Measurements from ENCODE around the gene MACROD2.
A peak's percentile ranks its signal among the peaks of the same experiment; 100 is the strongest.

The MACROD2 gene

DNA sequence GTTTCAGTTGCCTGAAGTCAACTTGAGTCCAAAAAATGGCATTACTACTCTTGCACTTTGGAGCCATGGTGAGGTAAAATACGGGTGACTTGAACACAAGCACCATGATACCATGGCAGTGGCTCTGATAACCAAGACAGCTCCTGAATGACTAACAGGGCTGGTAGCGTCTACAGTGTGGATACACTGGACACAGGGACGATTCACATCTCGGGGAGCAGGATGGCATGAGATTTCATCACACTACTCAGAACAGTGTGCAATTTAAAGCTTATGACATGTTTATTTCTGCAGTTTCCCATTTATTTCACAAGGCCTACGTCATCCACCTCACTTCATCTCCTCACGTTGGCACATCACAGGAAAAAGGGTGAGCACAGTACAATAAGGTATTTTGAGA, 1627.1 kb downstream of the MACROD2 start:
- Histone ChIP-seq H3K36me3 (ENCODE audit: control insufficient read depth, insufficient read depth, low read length) (no peaks in the 10 kb centered on the region), H3K4me3 (ENCODE audit: low read depth, low read length) (no peak overlapping the region), H3K4me1 (ENCODE audit: control insufficient read depth, insufficient read depth, low read length) (peaks cover 6% of the 10 kb centered on the region), H3K27me3 (ENCODE audit: control insufficient read depth, insufficient read depth, low read length) (no peaks in the 10 kb centered on the region), H3K9me3 (ENCODE audit: control insufficient read depth, insufficient read depth, low read length) (no peaks in the 10 kb centered on the region), H3K9ac (ENCODE audit: low read depth, low read length) (no peak overlapping the region)

DNA sequence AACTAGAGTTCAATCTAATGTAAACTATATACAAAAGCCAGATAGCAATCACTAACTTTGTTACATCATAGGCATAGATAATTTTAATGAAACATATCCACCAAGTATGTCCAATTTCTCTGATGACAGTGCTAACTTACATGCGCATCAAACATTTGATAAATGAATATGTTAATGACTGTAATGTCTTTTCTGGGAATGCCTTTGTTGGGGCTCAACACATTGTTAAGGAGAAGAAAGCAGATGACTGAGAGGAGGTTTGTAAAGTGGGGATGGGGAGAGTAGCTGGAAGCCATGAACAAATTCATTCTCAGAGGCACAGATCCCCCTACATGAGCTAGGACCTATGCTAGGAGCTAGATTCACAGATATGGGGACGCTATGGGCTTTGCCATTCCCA, 1627.9 kb downstream of the MACROD2 start:
- no peak overlapping the region for H3K9ac ChIP-seq (ENCODE audit: low read depth, low read length)

DNA sequence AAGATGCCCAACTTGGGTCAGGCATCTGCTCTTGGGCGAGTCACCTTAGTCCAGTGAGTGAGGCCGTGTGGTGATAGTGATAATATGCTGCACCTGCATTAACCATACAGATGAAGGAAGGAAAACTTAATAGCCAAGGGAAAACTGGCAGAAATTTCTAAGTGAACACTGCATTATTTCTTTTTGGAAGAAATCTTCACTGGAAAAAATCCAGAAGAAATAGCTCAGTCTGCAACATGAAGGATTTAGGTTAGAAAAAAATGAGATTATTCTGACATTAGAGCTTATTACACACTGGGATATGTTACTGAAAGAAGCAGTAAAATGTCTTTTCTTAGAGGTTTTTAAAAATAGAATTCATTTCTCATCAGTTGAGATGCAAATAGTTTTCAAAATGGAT, 1630.7 kb downstream of the MACROD2 start:
- H3K9ac ChIP-seq (ENCODE audit: low read depth, low read length) = no peak overlapping the region
- H3K27me3 ChIP-seq (ENCODE audit: control insufficient read depth, insufficient read depth, low read length) = no peaks in the 10 kb centered on the region
- no peaks in the 10 kb centered on the region for H3K9me3 ChIP-seq (ENCODE audit: control insufficient read depth, insufficient read depth, low read length)

More for the DNA sequence above, 1627.9 kb downstream of the MACROD2 start:
- H3K4me1 ChIP-seq (ENCODE audit: control insufficient read depth, insufficient read depth, low read length) = peaks cover 6% of the 10 kb centered on the region
- no peaks in the 10 kb centered on the region for H3K36me3 ChIP-seq (ENCODE audit: control insufficient read depth, insufficient read depth, low read length)
- no peaks in the 10 kb centered on the region for H3K27me3 ChIP-seq (ENCODE audit: control insufficient read depth, insufficient read depth, low read length)
- H3K9me3 ChIP-seq (ENCODE audit: control insufficient read depth, insufficient read depth, low read length) = no peaks in the 10 kb centered on the region
- no peak overlapping the region for H3K4me3 ChIP-seq (ENCODE audit: low read depth, low read length)

DNA sequence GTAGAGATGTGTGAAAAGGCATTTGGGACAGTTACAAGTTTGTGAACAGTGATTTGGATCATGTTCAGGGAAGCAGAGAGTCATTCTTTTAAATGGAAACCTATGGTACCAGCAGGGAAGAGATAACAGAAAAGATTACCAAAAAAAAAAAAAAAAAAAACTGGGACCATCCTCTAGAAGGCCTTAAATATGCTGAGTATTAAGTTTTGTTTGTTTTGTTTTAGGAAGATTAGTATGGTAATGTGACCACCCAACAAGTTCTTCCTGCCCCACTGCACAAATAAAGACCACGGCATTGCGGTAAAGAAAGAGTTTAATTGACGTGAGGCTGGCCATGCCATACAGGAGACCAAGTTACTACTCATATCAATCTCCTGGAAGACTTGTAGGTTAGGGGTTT, 1631.8 kb downstream of the MACROD2 start:
- Histone ChIP-seq H3K4me1 (ENCODE audit: control insufficient read depth, insufficient read depth, low read length) (peaks cover 6% of the 10 kb centered on the region), H3K36me3 (ENCODE audit: control insufficient read depth, insufficient read depth, low read length) (no peaks in the 10 kb centered on the region), H3K9me3 (ENCODE audit: control insufficient read depth, insufficient read depth, low read length) (no peaks in the 10 kb centered on the region), H3K27me3 (ENCODE audit: control insufficient read depth, insufficient read depth, low read length) (no peaks in the 10 kb centered on the region), H3K9ac (ENCODE audit: low read depth, low read length) (no peak overlapping the region), H3K4me3 (ENCODE audit: low read depth, low read length) (peak overlapping the region; percentile 4)

More for the DNA sequence above, 1630.7 kb downstream of the MACROD2 start:
- H3K36me3 ChIP-seq (ENCODE audit: control insufficient read depth, insufficient read depth, low read length) = no peaks in the 10 kb centered on the region
- no peak overlapping the region for H3K4me3 ChIP-seq (ENCODE audit: low read depth, low read length)
- H3K4me1 ChIP-seq (ENCODE audit: control insufficient read depth, insufficient read depth, low read length) = peaks cover 6% of the 10 kb centered on the region

DNA sequence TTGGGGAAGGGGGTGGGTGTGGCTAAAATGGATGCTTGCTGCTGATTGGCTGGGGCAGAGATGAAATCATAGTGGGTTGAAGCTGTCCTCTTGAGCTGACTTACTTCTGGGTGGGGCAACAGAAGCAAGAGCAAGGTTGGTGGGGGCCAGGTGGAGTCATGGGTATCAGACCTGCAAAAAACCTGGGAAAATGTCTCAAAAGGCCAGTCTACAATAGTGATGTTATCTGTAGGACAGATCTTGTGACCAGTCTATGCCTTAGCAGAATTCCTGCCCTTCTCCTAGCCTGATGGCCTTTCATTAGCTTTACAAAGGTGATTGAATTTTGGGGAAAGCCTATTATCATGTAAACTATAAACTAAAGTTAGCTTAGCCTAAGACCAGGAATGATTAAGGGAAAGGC, 1632.2 kb downstream of the MACROD2 start:
- no peaks in the 10 kb centered on the region for H3K36me3 ChIP-seq (ENCODE audit: control insufficient read depth, insufficient read depth, low read length)
- no peak overlapping the region for H3K9ac ChIP-seq (ENCODE audit: low read depth, low read length)
- peak overlapping the region; percentile 4 for H3K4me3 ChIP-seq (ENCODE audit: low read depth, low read length)

DNA sequence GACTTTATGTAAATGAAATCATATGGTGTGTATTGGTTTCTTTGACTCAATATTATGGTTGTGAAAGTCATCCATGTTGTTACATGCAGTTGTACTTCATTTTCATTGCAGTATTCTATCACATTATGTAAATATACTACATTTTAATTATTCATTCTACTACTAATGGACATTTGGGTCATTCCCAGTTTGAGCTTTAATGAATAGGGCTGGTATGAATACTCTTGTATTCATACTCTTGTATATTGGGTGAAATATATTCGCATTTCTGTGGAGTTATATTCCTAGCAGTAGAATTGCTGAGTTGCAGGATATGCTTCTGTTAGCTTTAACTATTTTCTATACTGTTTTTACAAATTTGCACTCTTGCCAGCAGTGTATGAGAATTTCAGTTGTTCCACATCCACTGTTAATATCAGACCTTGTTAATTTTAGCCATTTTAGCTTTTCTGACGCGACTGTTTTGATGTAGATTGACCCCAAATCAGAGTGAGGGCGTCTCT, 1633.6 kb downstream of the MACROD2 start:
- no peaks in the 10 kb centered on the region for H3K9me3 ChIP-seq (ENCODE audit: control insufficient read depth, insufficient read depth, low read length)
- H3K9ac ChIP-seq (ENCODE audit: low read depth, low read length) = no peak overlapping the region
- H3K27me3 ChIP-seq (ENCODE audit: control insufficient read depth, insufficient read depth, low read length) = no peaks in the 10 kb centered on the region
- H3K4me1 ChIP-seq (ENCODE audit: control insufficient read depth, insufficient read depth, low read length) = peaks cover 6% of the 10 kb centered on the region
- H3K36me3 ChIP-seq (ENCODE audit: control insufficient read depth, insufficient read depth, low read length) = no peaks in the 10 kb centered on the region
- H3K4me3 ChIP-seq (ENCODE audit: low read depth, low read length) = no peak overlapping the region

More for the DNA sequence above, 1632.2 kb downstream of the MACROD2 start:
- H3K4me1 ChIP-seq (ENCODE audit: control insufficient read depth, insufficient read depth, low read length) = peaks cover 6% of the 10 kb centered on the region
- no peaks in the 10 kb centered on the region for H3K9me3 ChIP-seq (ENCODE audit: control insufficient read depth, insufficient read depth, low read length)
- no peaks in the 10 kb centered on the region for H3K27me3 ChIP-seq (ENCODE audit: control insufficient read depth, insufficient read depth, low read length)

DNA sequence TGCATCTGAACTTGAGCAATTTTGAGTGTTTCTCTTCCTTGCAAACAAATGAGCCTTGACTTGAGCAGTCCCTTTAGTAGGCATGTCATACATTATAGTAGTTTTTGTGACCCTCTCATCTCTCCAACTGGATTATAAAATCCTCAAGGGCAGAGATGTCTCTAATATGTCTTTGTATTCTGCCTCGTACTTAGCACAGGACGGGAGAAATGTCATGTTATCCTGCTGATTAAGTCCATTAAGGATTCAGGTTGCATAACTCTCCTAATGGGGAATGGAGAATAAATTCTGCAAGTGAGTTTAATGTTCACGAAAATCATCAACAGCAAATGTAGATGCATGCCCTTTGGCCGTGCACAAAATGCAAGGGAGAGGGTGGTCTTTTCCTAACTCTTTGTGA, 1635.0 kb downstream of the MACROD2 start:
- H3K27me3 ChIP-seq (ENCODE audit: control insufficient read depth, insufficient read depth, low read length) = no peaks in the 10 kb centered on the region
- no peak overlapping the region for H3K4me3 ChIP-seq (ENCODE audit: low read depth, low read length)
- no peak overlapping the region for H3K9ac ChIP-seq (ENCODE audit: low read depth, low read length)
- H3K9me3 ChIP-seq (ENCODE audit: control insufficient read depth, insufficient read depth, low read length) = no peaks in the 10 kb centered on the region
- H3K4me1 ChIP-seq (ENCODE audit: control insufficient read depth, insufficient read depth, low read length) = peaks cover 6% of the 10 kb centered on the region
- no peaks in the 10 kb centered on the region for H3K36me3 ChIP-seq (ENCODE audit: control insufficient read depth, insufficient read depth, low read length)

DNA sequence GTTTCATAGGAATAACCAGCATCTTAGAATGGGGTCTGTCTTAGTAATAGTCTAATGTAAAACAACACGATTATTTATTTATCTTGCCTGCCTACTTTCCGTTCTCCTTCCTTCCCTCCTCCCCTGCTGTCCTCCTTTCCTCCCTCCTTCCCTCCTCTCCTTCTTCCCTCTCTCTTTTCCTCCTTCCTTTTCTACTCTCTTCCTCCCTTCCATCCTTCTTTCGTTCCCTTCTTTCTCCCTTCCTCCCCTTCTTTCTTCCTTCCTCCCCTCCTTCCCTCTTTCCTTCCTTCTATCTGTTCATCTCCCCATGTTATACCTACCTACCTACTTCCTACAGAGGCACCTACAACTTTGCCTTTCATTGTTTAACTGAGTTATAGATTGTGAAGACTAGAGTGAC, 1637.4 kb downstream of the MACROD2 start:
- Histone ChIP-seq H3K4me3 (ENCODE audit: low read depth, low read length) (no peak overlapping the region), H3K4me1 (ENCODE audit: control insufficient read depth, insufficient read depth, low read length) (peaks cover under 1% of the 10 kb centered on the region), H3K9me3 (ENCODE audit: control insufficient read depth, insufficient read depth, low read length) (no peaks in the 10 kb centered on the region), H3K9ac (ENCODE audit: low read depth, low read length) (no peak overlapping the region), H3K36me3 (ENCODE audit: control insufficient read depth, insufficient read depth, low read length) (no peaks in the 10 kb centered on the region), H3K27me3 (ENCODE audit: control insufficient read depth, insufficient read depth, low read length) (no peaks in the 10 kb centered on the region)

DNA sequence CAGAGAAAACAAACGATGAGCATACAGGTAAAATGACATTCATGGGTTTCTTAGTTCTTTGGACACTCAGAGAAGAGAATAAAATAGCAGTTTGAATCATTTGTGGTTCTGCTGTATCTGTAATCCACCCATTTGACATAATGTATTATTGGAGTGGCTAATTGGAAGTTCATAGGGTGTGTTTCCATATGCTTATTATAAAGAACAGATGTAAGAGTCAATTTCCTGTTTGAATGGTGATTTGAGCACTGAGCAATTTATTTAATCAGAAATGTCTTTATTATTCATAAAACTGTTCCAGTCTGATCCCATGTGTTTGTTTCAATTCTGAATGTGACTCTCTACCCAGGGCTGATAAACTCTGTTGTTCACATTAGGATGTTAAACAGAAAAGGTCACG, 1638.8 kb downstream of the MACROD2 start:
- H3K9ac ChIP-seq (ENCODE audit: low read depth, low read length) = no peak overlapping the region
- H3K36me3 ChIP-seq (ENCODE audit: control insufficient read depth, insufficient read depth, low read length) = no peaks in the 10 kb centered on the region
- H3K27me3 ChIP-seq (ENCODE audit: control insufficient read depth, insufficient read depth, low read length) = no peaks in the 10 kb centered on the region
- H3K4me1 ChIP-seq (ENCODE audit: control insufficient read depth, insufficient read depth, low read length) = peaks cover 14% of the 10 kb centered on the region
- no peak overlapping the region for H3K4me3 ChIP-seq (ENCODE audit: low read depth, low read length)
- no peaks in the 10 kb centered on the region for H3K9me3 ChIP-seq (ENCODE audit: control insufficient read depth, insufficient read depth, low read length)

DNA sequence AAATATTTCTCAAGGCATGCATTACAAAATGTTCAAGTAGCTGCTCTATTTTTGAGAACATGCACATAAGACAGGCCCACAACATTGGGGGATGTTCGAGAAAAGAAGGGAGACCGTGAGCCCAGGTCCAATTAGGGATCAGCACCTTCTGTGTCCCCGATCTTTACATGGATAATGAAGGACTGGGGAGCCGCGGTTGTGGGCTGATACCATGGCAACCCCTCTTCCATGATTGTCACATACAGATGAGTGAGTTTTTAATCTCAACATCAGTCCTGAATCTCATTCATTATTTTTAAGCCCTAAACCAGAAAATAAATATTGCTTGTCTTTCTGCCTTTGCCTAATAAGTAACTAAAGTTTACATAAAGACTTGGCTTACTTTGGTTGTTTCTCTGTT, 1642.2 kb downstream of the MACROD2 start:
- Histone ChIP-seq H3K27me3 (ENCODE audit: control insufficient read depth, insufficient read depth, low read length) (no peaks in the 10 kb centered on the region), H3K4me3 (ENCODE audit: low read depth, low read length) (no peak overlapping the region), H3K9ac (ENCODE audit: low read depth, low read length) (no peak overlapping the region), H3K4me1 (ENCODE audit: control insufficient read depth, insufficient read depth, low read length) (peaks cover 14% of the 10 kb centered on the region), H3K36me3 (ENCODE audit: control insufficient read depth, insufficient read depth, low read length) (no peaks in the 10 kb centered on the region), H3K9me3 (ENCODE audit: control insufficient read depth, insufficient read depth, low read length) (no peaks in the 10 kb centered on the region)

DNA sequence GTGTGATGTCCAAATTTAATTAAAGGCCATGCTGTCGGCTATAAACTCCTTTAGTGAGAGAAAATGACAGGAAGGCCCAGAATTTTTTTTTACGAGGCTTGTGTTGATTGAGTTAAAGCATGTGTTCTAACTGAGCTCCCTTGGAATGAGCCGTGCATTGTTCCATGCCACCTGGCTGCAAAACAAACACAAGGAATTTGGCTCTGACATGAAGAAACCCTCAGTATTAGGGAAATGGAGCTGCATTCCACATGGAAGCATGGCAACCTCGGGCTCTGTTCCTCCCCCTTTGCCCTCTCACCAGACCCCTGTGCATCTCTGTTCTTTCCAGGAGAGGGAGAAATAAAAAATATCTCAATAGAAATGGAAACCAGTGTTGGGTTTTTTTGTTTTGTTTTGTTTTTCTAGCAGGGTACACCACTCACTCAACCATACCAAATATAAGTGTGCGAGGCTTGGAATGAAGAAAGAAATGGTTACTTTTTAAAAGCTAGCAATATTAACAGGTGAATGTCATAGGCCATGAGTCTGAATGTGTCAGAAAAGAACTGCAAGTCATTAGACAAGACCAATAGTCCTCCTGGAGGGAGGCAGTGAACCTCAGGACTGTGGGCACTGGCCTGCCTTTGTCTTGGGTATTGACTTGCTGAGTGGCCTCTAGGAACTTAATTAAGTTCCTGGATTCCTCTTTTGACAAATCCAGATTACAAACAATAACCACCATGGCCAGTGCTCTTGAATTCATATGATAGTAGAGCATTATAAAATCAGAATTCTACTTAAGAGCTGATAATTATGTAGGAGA, 1642.8 kb downstream of the MACROD2 start:
- no peak overlapping the region for H3K4me3 ChIP-seq (ENCODE audit: low read depth, low read length)

DNA sequence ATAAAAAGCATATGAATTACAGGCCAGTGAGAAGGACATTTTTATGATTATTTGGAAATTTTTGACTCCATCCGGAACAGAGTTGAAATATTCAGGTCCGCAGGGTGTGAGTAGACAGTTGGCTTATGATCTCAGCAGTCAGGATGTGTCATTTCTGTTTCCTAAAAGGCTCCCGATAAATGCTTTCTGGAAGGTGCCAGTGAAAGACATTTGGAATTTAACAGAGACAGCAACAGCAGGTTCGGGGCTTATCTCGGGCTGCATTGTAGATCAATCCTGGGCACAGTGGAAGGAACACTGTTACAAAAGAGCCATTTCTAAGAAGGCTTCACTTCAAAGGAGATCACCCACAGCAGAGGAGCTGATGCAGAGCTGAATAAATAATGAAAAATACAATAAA, 1643.5 kb downstream of the MACROD2 start:
- Histone ChIP-seq H3K27me3 (ENCODE audit: control insufficient read depth, insufficient read depth, low read length) (no peaks in the 10 kb centered on the region), H3K9ac (ENCODE audit: low read depth, low read length) (no peak overlapping the region), H3K4me1 (ENCODE audit: control insufficient read depth, insufficient read depth, low read length) (peaks cover 14% of the 10 kb centered on the region), H3K9me3 (ENCODE audit: control insufficient read depth, insufficient read depth, low read length) (no peaks in the 10 kb centered on the region), H3K36me3 (ENCODE audit: control insufficient read depth, insufficient read depth, low read length) (no peaks in the 10 kb centered on the region), H3K4me3 (ENCODE audit: low read depth, low read length) (no peak overlapping the region)

More for the DNA sequence above, 1642.8 kb downstream of the MACROD2 start:
- H3K4me1 ChIP-seq (ENCODE audit: control insufficient read depth, insufficient read depth, low read length) = peaks cover 14% of the 10 kb centered on the region
- no peaks in the 10 kb centered on the region for H3K9me3 ChIP-seq (ENCODE audit: control insufficient read depth, insufficient read depth, low read length)
- no peak overlapping the region for H3K9ac ChIP-seq (ENCODE audit: low read depth, low read length)
- H3K36me3 ChIP-seq (ENCODE audit: control insufficient read depth, insufficient read depth, low read length) = no peaks in the 10 kb centered on the region
- no peaks in the 10 kb centered on the region for H3K27me3 ChIP-seq (ENCODE audit: control insufficient read depth, insufficient read depth, low read length)

Data from iPS-15b (cell line).